ENCODE data around the gene PCK2.

PCK2 gene

DNA sequence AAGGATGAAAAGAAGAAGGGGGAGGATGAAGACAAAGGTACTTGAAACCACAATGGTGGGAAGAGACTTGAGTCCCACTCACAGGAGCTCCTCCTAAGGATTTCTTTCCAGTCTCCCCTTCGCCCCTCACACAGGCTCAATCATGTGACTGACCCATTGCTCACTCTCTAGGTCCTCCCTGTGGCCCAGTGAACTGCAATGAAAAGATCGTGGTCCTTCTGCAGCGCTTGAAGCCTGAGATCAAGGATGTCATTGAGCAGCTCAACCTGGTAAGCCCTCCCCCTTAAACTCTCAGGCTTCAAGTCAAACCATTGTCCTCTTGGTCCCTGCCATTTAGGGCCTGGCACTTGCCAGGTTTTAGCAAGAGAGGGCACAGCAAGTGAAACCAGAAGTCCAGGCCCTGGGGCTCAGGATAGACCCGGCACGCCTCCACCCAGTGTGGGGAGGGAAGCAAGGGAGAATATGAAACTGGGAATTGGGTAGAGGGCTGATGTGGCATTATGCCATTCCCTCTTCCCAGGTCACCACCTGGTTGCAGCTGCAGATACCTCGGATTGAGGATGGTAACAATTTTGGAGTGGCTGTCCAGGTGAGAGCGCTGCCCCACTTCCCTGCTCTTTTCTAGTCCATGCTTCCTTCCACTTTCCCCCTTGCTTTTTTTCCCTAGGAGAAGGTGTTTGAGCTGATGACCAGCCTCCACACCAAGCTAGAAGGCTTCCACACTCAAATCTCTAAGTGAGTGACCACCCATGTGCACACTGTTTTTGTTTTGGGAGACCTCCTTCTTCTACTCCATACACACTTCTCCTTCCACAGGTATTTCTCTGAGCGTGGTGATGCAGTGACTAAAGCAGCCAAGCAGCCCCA, 43.7 kb downstream of the PCK2 start:
- no peak for DNase-seq (ENCODE audit: low read depth in 1 of 2, low spot score in 1 of 2)
- Histone ChIP-seq H3K27ac (replicated peaks) (no peak overlapping the region), H3K27me3 (ENCODE audit: insufficient read depth, poor library complexity, severe bottlenecking) (no peaks in the 10 kb centered on the region), H3K4me3 (replicated peaks; ENCODE audit: insufficient read depth, low read length) (no peak overlapping the region)
- TF ChIP-seq POLR2AphosphoS5 (IDR thresholded peaks at IDR 0.05; ENCODE audit: low read depth) (no peak), SPI1 (IDR thresholded peaks at IDR 0.05; ENCODE audit: borderline replicate concordance, low read depth) (no peak), GABPA (IDR thresholded peaks at IDR 0.05; ENCODE audit: low read depth) (no peak)
- TF ChIP-seq, protein P1, sequence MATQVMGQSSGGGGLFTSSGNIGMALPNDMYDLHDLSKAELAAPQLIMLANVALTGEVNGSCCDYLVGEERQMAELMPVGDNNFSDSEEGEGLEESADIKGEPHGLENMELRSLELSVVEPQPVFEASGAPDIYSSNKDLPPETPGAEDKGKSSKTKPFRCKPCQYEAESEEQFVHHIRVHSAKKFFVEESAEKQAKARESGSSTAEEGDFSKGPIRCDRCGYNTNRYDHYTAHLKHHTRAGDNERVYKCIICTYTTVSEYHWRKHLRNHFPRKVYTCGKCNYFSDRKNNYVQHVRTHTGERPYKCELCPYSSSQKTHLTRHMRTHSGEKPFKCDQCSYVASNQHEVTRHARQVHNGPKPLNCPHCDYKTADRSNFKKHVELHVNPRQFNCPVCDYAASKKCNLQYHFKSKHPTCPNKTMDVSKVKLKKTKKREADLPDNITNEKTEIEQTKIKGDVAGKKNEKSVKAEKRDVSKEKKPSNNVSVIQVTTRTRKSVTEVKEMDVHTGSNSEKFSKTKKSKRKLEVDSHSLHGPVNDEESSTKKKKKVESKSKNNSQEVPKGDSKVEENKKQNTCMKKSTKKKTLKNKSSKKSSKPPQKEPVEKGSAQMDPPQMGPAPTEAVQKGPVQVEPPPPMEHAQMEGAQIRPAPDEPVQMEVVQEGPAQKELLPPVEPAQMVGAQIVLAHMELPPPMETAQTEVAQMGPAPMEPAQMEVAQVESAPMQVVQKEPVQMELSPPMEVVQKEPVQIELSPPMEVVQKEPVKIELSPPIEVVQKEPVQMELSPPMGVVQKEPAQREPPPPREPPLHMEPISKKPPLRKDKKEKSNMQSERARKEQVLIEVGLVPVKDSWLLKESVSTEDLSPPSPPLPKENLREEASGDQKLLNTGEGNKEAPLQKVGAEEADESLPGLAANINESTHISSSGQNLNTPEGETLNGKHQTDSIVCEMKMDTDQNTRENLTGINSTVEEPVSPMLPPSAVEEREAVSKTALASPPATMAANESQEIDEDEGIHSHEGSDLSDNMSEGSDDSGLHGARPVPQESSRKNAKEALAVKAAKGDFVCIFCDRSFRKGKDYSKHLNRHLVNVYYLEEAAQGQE (IDR thresholded peaks at IDR 0.05; ENCODE audit: insufficient replicate concordance, low read depth) = no peak
- TF ChIP-seq, protein P2, sequence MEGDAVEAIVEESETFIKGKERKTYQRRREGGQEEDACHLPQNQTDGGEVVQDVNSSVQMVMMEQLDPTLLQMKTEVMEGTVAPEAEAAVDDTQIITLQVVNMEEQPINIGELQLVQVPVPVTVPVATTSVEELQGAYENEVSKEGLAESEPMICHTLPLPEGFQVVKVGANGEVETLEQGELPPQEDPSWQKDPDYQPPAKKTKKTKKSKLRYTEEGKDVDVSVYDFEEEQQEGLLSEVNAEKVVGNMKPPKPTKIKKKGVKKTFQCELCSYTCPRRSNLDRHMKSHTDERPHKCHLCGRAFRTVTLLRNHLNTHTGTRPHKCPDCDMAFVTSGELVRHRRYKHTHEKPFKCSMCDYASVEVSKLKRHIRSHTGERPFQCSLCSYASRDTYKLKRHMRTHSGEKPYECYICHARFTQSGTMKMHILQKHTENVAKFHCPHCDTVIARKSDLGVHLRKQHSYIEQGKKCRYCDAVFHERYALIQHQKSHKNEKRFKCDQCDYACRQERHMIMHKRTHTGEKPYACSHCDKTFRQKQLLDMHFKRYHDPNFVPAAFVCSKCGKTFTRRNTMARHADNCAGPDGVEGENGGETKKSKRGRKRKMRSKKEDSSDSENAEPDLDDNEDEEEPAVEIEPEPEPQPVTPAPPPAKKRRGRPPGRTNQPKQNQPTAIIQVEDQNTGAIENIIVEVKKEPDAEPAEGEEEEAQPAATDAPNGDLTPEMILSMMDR (IDR thresholded peaks at IDR 0.05; ENCODE audit: insufficient read depth, low read length) = no peak

DNA sequence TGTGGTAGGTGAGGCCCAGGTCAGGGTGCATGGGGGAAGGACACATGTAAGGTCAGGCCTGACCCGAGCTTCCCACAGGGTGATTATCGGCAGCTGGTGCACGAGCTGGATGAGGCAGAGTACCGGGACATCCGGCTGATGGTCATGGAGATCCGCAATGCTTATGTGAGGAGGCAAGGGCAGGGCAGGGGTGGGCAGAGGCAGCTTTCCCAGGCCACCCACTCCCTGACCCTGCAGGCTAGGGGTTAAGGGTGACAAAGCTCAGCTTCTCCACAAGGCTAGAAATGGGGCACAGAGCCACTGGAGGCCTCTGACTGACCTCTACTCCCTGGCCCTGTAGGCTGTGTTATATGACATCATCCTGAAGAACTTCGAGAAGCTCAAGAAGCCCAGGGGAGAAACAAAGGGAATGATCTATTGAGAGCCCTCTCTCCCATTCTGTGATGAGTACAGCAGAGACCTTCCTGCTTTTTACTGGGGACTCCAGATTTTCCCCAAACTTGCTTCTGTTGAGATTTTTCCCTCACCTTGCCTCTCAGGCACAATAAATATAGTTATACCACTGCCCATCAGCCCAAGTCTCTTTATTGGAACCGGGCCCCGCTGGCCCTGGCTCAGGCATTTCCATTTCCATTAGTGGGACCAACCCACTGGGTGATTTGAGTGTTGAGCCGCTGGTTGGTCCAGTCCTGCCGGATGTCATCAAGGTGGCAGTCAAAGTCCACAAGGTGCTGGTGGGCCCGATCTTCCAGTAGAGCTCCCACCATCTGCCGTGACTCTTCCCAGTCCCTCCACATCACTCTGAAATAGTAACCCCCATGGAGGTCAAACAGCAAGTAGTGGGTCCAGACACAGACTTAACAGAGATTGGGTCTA, 44.5 kb downstream of the PCK2 start:
- Histone ChIP-seq H3K27me3 (ENCODE audit: insufficient read depth, poor library complexity, severe bottlenecking) (no peaks in the 10 kb centered on the region), H3K4me3 (replicated peaks; ENCODE audit: insufficient read depth, low read length) (no peak overlapping the region), H3K27ac (replicated peaks) (no peak overlapping the region)
- DNase-seq (ENCODE audit: low read depth in 1 of 2, low spot score in 1 of 2) = no peak
- TF ChIP-seq GABPA (IDR thresholded peaks at IDR 0.05; ENCODE audit: low read depth) (no peak), POLR2AphosphoS5 (IDR thresholded peaks at IDR 0.05; ENCODE audit: low read depth) (no peak), SPI1 (IDR thresholded peaks at IDR 0.05; ENCODE audit: borderline replicate concordance, low read depth) (no peak)
- TF ChIP-seq, protein P1 (IDR thresholded peaks at IDR 0.05; ENCODE audit: insufficient replicate concordance, low read depth) = no peak
- TF ChIP-seq, protein P2 (IDR thresholded peaks at IDR 0.05; ENCODE audit: insufficient read depth, low read length) = no peak

DNA sequence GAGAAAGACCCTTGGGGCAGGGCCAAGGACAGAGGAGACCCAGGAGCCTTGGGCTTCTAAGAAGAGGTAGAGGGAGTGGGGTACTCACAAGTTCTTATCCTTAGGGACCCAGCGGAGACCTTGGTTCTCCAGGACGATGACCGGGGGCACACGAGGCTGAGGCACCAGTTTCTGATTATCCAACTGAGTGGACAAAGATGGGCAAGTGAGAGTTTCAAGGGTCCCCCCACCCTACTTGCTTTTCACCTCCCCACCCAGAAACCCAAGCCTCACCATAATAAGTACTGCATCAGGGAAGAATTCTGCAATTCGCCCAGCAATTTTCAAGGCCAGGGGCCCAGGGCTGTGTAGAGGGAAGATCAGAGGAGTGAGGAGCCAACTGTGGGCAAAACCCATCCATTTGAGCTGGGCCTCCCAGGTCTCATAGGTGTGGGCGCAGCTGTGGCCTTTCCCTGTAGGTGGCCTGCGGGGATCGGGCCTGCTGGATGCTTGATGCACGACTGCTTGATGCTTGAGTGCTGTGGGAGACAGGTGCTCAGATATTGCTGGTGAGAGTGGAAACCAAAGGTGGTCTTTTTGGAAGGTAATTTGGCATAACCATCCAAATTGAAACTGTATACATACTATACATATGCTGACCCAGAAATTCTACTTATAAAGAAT, 45.3 kb downstream of the PCK2 start:
- H3K27ac ChIP-seq (replicated peaks) = no peak overlapping the region
- TF ChIP-seq SPI1 (IDR thresholded peaks at IDR 0.05; ENCODE audit: borderline replicate concordance, low read depth) = no peak
- no peak for TF ChIP-seq POLR2AphosphoS5 (IDR thresholded peaks at IDR 0.05; ENCODE audit: low read depth)
- no peak for TF ChIP-seq GABPA (IDR thresholded peaks at IDR 0.05; ENCODE audit: low read depth)
- TF ChIP-seq, protein P2 (IDR thresholded peaks at IDR 0.05; ENCODE audit: insufficient read depth, low read length) = no peak
- TF ChIP-seq, protein P1 (IDR thresholded peaks at IDR 0.05; ENCODE audit: insufficient replicate concordance, low read depth) = no peak
- no peaks in the 10 kb centered on the region for H3K27me3 ChIP-seq (ENCODE audit: insufficient read depth, poor library complexity, severe bottlenecking)
- no peak overlapping the region; the same call in 1 of the 2 replicates for H3K4me3 ChIP-seq (replicated peaks; ENCODE audit: insufficient read depth, low read length)
- DNase-seq (ENCODE audit: low read depth in 1 of 2, low spot score in 1 of 2) = no peak
